ENCODE results near the gene SEC22C.

Gene SEC22C

DNA sequence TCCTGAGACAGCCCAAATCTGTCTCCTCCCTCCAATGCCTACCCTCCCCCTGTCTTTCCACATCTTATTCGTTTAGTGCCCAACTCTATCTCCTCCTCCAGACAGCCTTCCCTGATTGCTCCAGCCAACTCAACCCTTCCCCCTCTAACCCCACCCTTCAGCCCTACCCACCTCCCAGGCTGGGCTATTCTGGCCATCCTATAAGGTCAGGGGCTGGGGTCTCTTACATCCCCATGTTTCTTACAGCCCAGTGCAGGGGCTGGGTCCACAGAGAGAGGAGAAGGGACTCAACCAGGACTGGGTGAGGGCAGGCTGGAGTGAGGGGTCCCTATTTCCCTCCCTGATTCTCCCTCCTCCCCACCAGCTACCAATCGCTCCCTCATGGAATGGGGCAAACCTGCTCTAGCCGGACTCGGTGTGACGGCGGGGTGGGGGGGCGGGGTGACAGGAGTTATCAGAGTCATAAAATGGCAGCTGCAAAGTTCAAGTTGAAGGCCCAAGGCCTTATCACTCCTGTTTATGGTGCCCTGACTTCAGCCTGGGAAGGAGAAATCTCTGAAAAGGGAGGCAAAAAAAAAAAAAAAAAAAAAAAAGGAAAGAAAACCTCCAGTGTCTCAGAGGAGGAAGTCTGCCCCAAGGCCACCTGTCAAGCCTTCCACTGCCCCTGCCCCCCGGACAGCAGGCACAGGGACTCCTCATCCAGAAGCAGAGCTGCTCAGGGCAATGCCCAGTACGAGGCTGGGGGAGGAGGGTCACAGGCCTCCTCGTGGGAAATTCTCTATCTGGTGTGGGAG lies 77.2 kb downstream of the SEC22C start:
- TF ChIP-seq, protein P1, sequence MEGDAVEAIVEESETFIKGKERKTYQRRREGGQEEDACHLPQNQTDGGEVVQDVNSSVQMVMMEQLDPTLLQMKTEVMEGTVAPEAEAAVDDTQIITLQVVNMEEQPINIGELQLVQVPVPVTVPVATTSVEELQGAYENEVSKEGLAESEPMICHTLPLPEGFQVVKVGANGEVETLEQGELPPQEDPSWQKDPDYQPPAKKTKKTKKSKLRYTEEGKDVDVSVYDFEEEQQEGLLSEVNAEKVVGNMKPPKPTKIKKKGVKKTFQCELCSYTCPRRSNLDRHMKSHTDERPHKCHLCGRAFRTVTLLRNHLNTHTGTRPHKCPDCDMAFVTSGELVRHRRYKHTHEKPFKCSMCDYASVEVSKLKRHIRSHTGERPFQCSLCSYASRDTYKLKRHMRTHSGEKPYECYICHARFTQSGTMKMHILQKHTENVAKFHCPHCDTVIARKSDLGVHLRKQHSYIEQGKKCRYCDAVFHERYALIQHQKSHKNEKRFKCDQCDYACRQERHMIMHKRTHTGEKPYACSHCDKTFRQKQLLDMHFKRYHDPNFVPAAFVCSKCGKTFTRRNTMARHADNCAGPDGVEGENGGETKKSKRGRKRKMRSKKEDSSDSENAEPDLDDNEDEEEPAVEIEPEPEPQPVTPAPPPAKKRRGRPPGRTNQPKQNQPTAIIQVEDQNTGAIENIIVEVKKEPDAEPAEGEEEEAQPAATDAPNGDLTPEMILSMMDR (IDR thresholded peaks at IDR 0.05; ENCODE audit: insufficient read depth, low read length, missing control alignments), result no peak
- DNase-seq (ENCODE audit: low read depth, low spot score), result no peak
- ChIA-PET POLR2A (no interaction called here), CTCF (interaction anchor here (0.6 to 2.2 kb wide), 3 partner anchors 41 to 346 kb away, joined by 3 to 8 read pairs (median 3); no protein-coding TSS in a partner anchor)
- H3K4me3 ChIP-seq (ENCODE audit: low read depth, low read length), result no peak overlapping the region

DNA sequence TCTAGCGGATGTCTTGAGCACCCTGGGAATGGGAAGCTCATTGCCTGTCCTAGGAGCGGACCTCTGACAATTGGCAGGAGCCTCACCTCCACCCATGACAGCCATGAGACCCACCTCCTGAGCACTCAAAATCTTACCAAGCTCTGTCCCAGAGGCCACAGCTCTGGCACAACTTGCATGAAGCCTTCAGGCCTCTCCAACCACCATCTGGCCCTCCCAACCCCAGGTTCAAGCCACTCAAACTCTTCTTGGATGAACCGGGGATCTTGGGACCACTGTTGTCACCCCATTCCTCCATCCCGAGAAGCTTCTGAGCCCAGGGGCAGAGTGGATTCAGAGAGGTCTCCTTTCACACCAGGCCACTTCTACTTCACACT lies 77.8 kb downstream of the SEC22C start:
- ChIA-PET CTCF (interaction anchor here (2.2 kb wide), 1 partner anchor 42 kb away, joined by 8 read pairs; no protein-coding TSS in a partner anchor), POLR2A (no interaction called here)
- DNase-seq (ENCODE audit: low read depth, low spot score), result no peak
- no peak overlapping the region for H3K4me3 ChIP-seq (ENCODE audit: low read depth, low read length)
- TF ChIP-seq, protein P1 (IDR thresholded peaks at IDR 0.05; ENCODE audit: insufficient read depth, low read length, missing control alignments), result no peak

DNA sequence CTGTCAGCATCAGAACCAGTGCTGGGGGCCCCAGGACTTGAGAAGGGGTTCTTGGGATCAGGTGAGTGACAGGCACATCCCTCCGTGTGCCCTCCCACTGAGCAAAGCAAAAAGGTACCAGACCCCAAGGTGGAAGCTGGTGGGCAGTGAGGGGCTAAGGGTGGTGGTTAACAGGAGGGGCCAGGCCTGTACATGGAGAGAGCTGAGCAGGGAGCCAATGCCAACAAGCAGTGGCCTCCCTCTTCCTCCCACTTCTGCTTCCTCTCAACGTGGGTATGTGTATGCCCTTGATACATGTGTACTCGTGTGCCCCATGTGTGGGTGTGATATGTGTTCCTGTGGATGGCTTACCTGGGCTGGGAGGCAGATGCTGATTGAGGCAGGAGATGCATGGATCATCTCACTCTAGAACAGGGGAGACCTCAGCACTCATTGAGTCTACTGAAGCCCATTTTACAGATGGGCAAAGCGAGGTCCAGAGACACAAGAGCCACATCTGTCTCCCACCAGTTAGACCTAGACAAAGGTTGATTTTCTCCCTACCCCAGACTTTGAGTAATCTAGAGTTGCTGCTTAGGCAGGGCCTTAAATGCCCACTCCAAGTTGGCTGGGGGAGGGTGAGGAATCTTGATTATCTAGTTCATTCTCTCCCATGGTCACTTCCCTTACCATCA lies 78.4 kb downstream of the SEC22C start:
- DNase-seq (ENCODE audit: low read depth, low spot score), result no peak
- H3K4me3 ChIP-seq (ENCODE audit: low read depth, low read length), result no peak overlapping the region
- TF ChIP-seq, protein P1 (IDR thresholded peaks at IDR 0.05; ENCODE audit: insufficient read depth, low read length, missing control alignments), result no peak
- POLR2A ChIA-PET, result no interaction called here
- CTCF ChIA-PET, result interaction anchor here (2.2 kb wide), 1 partner anchor 42 kb away, joined by 8 read pairs; no protein-coding TSS in a partner anchor

DNA sequence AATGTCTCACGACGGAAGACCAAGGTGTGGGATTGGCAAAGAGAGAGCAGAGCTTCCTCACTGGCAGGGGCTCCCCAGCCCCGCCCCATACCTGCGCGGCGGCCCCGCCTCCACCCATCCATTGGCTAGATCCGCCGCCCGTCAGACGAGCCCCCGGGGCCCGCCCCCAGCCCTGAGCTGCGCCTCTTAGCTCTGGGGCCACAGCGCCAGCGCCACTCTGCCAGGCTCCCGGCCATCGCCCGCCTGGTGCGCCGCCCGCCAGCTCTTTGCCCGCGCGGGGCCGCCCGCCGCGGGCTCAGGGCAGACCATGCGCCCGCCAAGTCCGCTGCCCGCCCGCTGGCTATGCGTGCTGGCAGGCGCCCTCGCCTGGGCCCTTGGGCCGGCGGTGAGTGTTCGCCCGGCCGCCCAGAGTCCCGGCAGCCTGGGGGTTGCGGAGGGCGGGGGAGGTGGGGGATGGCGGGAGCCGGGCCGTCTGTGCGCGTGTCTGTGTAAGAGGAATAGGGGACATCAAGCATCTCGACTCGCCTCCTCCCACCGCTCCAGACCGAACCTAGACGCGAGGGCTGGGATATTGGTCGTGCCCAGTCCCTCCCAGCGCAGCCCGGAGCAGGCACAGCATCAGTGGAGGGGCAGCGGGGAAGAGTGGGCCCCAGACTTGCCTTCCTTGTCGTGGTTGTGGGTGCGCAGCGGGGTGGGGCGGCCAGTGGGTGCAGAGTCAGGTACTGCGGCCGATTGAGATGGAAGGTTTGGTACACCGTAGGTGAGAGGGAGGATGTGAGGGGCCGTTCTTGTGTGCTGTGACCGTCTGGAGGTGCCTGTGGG lies 79.1 kb downstream of the SEC22C start, which contains the start of gene VIPR1:
Gene VIPR1 (plus strand): TSS at position 215 of the 822 bp plus-strand sequence. CDS start 93 bp downstream, at position 308.
- DNase-seq (ENCODE audit: low read depth, low spot score), result no peak
- H3K4me3 ChIP-seq (ENCODE audit: low read depth, low read length), result peak within 1 kb of the TSS; percentile 6
- CTCF ChIA-PET, result interaction anchor here (1.6 kb wide), 1 partner anchor 10 kb away, joined by 6 read pairs; no protein-coding TSS in a partner anchor
- POLR2A ChIA-PET, result no interaction called here
- TF ChIP-seq, protein P1 (IDR thresholded peaks at IDR 0.05; ENCODE audit: insufficient read depth, low read length, missing control alignments), result no peak

DNA sequence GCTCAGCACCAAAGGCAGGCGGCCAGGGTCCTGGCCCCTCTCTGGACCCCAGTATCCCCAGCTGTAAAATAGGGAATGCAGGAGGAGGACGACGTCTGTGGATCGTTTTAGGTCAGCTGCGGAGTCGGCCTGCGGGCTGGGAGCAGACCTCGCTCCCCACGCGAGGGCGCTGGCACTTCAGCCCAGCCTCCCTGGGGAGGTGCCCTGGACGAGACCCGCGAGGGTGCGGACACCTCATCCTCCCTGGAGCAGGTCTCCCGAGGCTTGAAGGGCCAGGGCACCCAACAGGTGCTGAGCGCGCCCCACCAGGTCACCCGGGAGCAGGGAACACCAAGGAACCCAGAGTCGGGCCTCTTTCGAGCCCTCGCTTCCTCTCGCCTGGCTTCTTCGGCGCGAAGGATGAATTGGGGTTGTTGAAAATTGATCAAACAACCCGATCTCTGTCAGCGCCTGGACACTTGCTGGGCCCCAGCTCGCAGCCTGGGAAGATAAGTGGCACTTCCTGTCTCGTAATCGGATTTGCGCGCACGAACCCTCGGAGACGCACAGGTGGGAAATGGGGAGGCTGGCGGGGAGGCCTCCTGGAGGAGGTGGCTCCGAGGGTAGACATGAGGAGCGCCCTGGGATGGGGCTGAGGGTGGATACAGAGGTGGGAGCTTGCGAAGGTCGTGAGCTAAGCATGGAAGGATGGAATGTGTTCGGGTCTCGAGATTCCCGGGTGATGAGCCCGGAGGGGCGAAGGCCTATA lies 79.9 kb downstream of the SEC22C start:
- TF ChIP-seq, protein P1 (IDR thresholded peaks at IDR 0.05; ENCODE audit: insufficient read depth, low read length, missing control alignments), result peak; percentile 37
- peak overlapping the region; percentile 6 for H3K4me3 ChIP-seq (ENCODE audit: low read depth, low read length)
- no peak for DNase-seq (ENCODE audit: low read depth, low spot score)
- ChIA-PET POLR2A (no interaction called here), CTCF (interaction anchor here (1.1 to 1.8 kb wide), 3 partner anchors 11 to 243 kb away, joined by 4 to 6 read pairs (median 4); no protein-coding TSS in a partner anchor)
